T-helper 2 cell treated with Interferon-gamma antibody and Interleukin-4, amounts not matched to agents 5 μg/mL and 100 μg/mL, for 36 hours (primary cell): Measurements from ENCODE around the gene RUNX1.
A peak's percentile ranks its signal among the peaks of the same experiment; 100 is the strongest.

Source experiments
- DNase-seq: peaks from one replicate; pipeline ENCODE4 v3.0.0; 2021; ENCODE audit warnings: low spot score
- H3K27ac Mint-ChIP-seq: one replicate; pipeline ENCODE4 v1.8.0; 2021; ENCODE audit warnings: mild to moderate bottlenecking, mixed read lengths
- H3K27me3 Mint-ChIP-seq: one replicate; pipeline ENCODE4 v1.8.0; 2021; ENCODE audit warnings: low read depth, mixed read lengths
- H3K36me3 Mint-ChIP-seq: one replicate; pipeline ENCODE4 v1.8.0; 2021; ENCODE audit warnings: low read depth, mixed read lengths
- H3K4me1 Mint-ChIP-seq: one replicate; pipeline ENCODE4 v1.8.0; 2021; ENCODE audit warnings: low read depth, mixed read lengths
- H3K4me3 Mint-ChIP-seq: one replicate; pipeline ENCODE4 v1.8.0; 2022; ENCODE audit warnings: mild to moderate bottlenecking, moderate library complexity, mixed read lengths
- H3K9me3 Mint-ChIP-seq: one replicate; pipeline ENCODE4 v1.8.0; 2021; ENCODE audit warnings: mixed read lengths

Gene RUNX1

GRCh38 chr21:34797921-34798535, 251.1 kb downstream of the RUNX1 start:
- Mint-ChIP-seq H3K9me3 (no peaks in the 10 kb centered on the region), H3K27ac (no peak overlapping the region), H3K4me1 (peaks cover 6% of the 10 kb centered on the region), H3K4me3 (no peak overlapping the region), H3K36me3 (peaks cover 67% of the 10 kb centered on the region), H3K27me3 (no peaks in the 10 kb centered on the region)
- DNase-seq: no peak

DNA sequence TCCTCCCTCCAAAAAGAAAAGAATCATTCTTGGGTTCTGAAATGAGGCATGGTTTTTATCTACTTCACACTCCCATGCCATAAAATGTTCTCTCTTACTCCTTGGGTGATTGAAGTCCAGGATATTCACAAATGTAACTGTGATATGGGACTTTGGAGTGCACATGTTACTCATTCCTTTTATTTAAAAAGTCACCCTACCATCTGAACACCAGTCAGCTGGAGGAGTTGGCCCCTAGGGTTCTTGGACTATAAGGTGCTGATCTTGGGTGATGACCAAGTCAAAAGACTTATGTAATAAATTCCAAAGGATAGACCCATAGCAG, 251.9 kb downstream of the RUNX1 start:
- H3K4me1 Mint-ChIP-seq: peaks cover 3% of the 10 kb centered on the region
- no peak overlapping the region for H3K27ac Mint-ChIP-seq
- H3K36me3 Mint-ChIP-seq: peaks cover 67% of the 10 kb centered on the region
- no peaks in the 10 kb centered on the region for H3K9me3 Mint-ChIP-seq
- no peaks in the 10 kb centered on the region for H3K27me3 Mint-ChIP-seq
- DNase-seq: no peak
- no peak overlapping the region for H3K4me3 Mint-ChIP-seq

DNA sequence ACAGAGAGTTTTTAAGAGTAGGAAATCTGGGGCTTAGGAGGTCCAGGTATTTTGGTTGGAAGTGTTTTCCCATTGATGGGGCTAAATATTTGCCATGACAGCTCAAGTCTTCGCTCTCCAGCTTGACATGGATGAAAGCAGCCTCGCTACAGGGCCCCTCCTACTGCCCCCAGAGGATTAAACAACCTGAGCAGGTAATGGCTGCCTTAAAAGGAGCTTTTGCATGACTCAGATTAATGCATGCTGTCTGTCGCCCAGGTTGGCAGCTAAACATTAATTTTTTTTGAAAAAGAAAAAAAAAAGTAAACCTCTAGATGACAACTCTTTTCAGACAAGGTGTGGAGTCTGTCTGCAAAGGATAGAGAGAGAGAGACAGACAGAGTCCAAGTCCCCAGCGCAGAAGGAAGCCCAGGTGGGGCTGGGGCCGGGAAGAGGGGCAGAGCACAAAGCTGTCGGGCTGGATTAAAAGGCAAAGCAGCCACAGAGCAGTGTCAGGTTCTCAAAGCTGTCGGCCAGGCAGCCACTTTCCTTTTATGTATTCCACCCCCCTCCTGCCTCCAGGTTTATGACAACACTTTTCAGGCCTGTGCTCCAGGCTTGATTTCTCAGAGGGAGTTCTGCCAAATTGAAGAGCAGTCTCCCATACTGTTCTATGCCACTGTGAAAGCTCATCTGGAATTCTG, 252.4 kb downstream of the RUNX1 start:
- Mint-ChIP-seq H3K27ac (no peak overlapping the region), H3K4me1 (peaks cover under 1% of the 10 kb centered on the region), H3K36me3 (peaks cover 64% of the 10 kb centered on the region), H3K4me3 (no peak overlapping the region), H3K9me3 (no peaks in the 10 kb centered on the region), H3K27me3 (no peaks in the 10 kb centered on the region)
- DNase-seq: no peak

- Mint-ChIP-seq H3K27ac (no peak overlapping the region), H3K4me3 (no peak overlapping the region), H3K4me1 (no peaks in the 10 kb centered on the region), H3K9me3 (no peaks in the 10 kb centered on the region), H3K36me3 (peaks cover 64% of the 10 kb centered on the region), H3K27me3 (no peaks in the 10 kb centered on the region)
- DNase-seq: no peak
Observed at GRCh38 chr21:34795548-34796180, 253.4 kb downstream of the RUNX1 start.

DNA sequence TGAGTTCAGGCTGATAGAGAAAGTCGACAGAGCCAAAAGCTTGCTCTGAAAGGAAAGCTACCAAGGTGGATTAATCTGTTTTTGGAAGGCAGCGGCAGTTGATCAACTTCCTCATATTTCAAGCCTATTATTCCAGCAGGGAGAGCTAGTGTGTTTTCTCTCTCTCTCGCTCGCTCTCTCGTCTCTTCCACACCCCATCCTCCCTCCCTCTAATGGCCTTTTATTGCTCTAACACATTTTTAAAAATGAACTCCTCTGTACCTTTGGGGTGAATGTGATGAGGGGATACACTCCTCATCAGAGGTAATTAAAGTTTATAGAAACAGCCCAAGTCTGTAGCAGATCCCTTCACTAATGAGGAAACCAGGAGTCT, 253.9 kb downstream of the RUNX1 start:
- peak overlapping the region; percentile 12 for H3K27ac Mint-ChIP-seq
- no peak overlapping the region for H3K4me3 Mint-ChIP-seq
- H3K4me1 Mint-ChIP-seq: no peaks in the 10 kb centered on the region
- DNase-seq: no peak
- H3K9me3 Mint-ChIP-seq: no peaks in the 10 kb centered on the region
- H3K27me3 Mint-ChIP-seq: no peaks in the 10 kb centered on the region
- H3K36me3 Mint-ChIP-seq: peaks cover 66% of the 10 kb centered on the region

GRCh38 chr21:34794686-34795085, 254.4 kb downstream of the RUNX1 start:
- Mint-ChIP-seq H3K27me3 (no peaks in the 10 kb centered on the region), H3K27ac (peak overlapping the region; percentile 12), H3K4me1 (no peaks in the 10 kb centered on the region), H3K9me3 (no peaks in the 10 kb centered on the region), H3K36me3 (peaks cover 65% of the 10 kb centered on the region), H3K4me3 (no peak overlapping the region)
- DNase-seq: no peak

DNA sequence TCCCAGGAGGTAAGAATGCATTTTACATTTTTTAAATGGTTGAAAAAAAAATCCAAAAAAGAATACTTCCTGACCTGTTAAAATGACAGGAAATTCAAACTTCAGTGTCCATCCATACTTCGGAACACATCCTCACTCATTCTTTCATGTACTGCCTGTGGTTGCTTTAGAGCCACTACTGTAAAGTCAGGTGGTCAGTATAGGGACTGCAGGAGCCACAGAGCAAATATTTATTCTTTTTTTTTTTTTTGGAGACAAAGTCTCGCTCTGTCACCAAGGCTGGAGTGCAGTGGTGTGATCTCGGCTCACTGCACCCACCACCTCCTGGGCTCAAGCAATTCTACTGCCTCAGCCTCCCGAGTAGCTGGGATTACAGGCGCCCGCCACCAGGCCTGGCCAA, 255.6 kb downstream of the RUNX1 start:
- no peaks in the 10 kb centered on the region for H3K9me3 Mint-ChIP-seq
- H3K27ac Mint-ChIP-seq: no peak overlapping the region
- no peak overlapping the region for H3K4me3 Mint-ChIP-seq
- H3K36me3 Mint-ChIP-seq: peaks cover 60% of the 10 kb centered on the region
- no peaks in the 10 kb centered on the region for H3K4me1 Mint-ChIP-seq
- no peaks in the 10 kb centered on the region for H3K27me3 Mint-ChIP-seq
- no peak for DNase-seq

- H3K36me3 Mint-ChIP-seq: peaks cover 52% of the 10 kb centered on the region
- no peaks in the 10 kb centered on the region for H3K4me1 Mint-ChIP-seq
Observed at GRCh38 chr21:34792504-34793089, 256.5 kb downstream of the RUNX1 start.

GRCh38 chr21:34791776-34792503, 257.2 kb downstream of the RUNX1 start:
- H3K9me3 Mint-ChIP-seq: no peaks in the 10 kb centered on the region
- peaks cover 47% of the 10 kb centered on the region for H3K36me3 Mint-ChIP-seq
- DNase-seq: no peak
- H3K27ac Mint-ChIP-seq: no peak overlapping the region
- no peaks in the 10 kb centered on the region for H3K27me3 Mint-ChIP-seq
- H3K4me1 Mint-ChIP-seq: no peaks in the 10 kb centered on the region
- no peak overlapping the region for H3K4me3 Mint-ChIP-seq

More at GRCh38 chr21:34792504-34793089, 256.5 kb downstream of the RUNX1 start:
- H3K4me3 Mint-ChIP-seq: no peak overlapping the region
- H3K27me3 Mint-ChIP-seq: no peaks in the 10 kb centered on the region
- H3K27ac Mint-ChIP-seq: no peak overlapping the region
- DNase-seq: no peak
- H3K9me3 Mint-ChIP-seq: no peaks in the 10 kb centered on the region

GRCh38 chr21:34790834-34791233, 258.3 kb downstream of the RUNX1 start:
- H3K4me1 Mint-ChIP-seq: peaks cover 1% of the 10 kb centered on the region
- no peak overlapping the region for H3K4me3 Mint-ChIP-seq
- no peak for DNase-seq
- no peaks in the 10 kb centered on the region for H3K9me3 Mint-ChIP-seq
- H3K27ac Mint-ChIP-seq: no peak overlapping the region
- H3K36me3 Mint-ChIP-seq: peaks cover 38% of the 10 kb centered on the region
- H3K27me3 Mint-ChIP-seq: no peaks in the 10 kb centered on the region

GRCh38 chr21:34790341-34790740, 258.8 kb downstream of the RUNX1 start:
- no peak overlapping the region for H3K4me3 Mint-ChIP-seq
- peaks cover 33% of the 10 kb centered on the region for H3K36me3 Mint-ChIP-seq
- no peaks in the 10 kb centered on the region for H3K27me3 Mint-ChIP-seq
- H3K9me3 Mint-ChIP-seq: no peaks in the 10 kb centered on the region
- DNase-seq: no peak
- no peak overlapping the region for H3K27ac Mint-ChIP-seq
- peaks cover 1% of the 10 kb centered on the region for H3K4me1 Mint-ChIP-seq

- Mint-ChIP-seq H3K4me1 (peaks cover 1% of the 10 kb centered on the region), H3K27me3 (no peaks in the 10 kb centered on the region), H3K27ac (no peak overlapping the region), H3K36me3 (peaks cover 21% of the 10 kb centered on the region), H3K9me3 (no peaks in the 10 kb centered on the region), H3K4me3 (no peak overlapping the region)
- no peak for DNase-seq
Observed at GRCh38 chr21:34788879-34789278, 260.2 kb downstream of the RUNX1 start.

DNA sequence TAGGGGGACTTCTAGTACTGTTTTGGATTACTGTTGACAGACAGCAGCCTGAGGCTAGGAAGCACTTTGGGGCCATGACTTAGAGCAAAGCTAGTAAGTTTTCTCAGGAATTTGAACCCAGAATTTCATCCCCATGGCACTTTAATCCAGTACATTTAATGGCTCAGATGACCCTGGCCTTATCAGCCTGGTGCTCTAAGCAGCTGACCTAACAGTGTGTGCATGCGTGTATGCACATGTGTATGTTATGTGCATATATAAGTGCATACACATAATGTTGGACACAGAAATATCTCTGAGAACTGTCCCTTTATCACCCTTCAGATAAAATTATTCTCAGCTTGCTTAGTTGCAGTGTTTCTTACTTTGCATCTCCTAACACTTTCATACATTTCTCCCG, 265.3 kb downstream of the RUNX1 start:
- Mint-ChIP-seq H3K36me3 (peaks cover 2% of the 10 kb centered on the region), H3K9me3 (peaks cover 9% of the 10 kb centered on the region), H3K4me1 (peaks cover 1% of the 10 kb centered on the region), H3K4me3 (no peak overlapping the region), H3K27ac (no peak overlapping the region), H3K27me3 (no peaks in the 10 kb centered on the region)
- DNase-seq: no peak
